ENCODE data around the gene SPCS1. TPM values are rescaled to one million over a fixed set of nuclear protein-coding genes. Genes with fewer than 3 reads are reported as not detected.
A peak's percentile ranks its signal among the peaks of the same experiment; 100 is the strongest.

Gene SPCS1
- total and polyA plus RNA-seq, 9 of the 15 experiments (the other 6 are each of a cell fraction or from before 2014, with no cell fraction given) = 73.9 to 567 (median 127) TPM

DNA sequence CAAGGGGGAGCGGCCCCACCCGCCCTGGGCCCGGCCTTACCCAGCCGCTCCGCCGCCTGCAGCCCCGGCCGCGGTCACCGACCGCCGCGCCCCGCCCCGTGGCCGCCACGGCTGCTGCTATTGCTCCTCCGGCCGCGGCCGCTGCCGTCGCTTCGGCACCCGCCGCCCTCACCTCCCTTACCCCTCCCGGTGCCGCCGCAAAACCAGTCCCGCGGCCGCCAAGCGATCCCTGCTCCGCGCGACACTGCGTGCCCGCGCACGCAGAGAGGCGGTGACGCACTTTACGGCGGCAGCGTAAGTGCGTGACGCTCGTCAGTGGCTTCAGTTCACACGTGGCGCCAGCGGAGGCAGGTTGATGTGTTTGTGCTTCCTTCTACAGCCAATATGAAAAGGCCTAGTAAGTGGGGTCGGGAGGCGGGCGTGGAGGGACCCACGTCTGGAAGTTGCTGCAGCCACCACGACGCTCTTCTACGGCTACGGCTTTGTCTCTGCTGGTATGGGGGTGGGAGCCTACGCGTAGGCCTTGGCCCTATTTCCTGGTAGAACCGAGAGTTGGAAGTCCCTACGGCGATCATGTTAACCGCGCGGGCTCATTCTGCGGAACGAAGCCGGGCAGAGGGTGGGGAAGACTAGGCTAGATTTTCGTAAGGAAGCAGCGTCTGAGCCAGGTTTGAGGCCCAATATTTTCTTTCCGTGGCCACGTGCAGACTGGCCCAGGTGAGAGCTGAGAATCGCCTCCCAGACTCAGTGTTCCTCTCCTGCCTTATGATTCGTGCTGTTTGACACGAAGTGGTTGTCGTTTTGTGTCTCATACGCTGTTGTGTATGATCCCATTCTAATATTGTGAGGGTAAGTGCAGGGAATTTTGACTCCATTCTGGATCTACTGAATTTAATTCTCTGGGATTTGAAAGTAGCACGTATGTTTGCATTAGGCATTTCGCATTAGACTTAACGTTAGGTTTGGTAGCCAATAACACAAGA, 19.9 kb upstream of the SPCS1 start, which contains the start of the genes GNL3 and PBRM1 (continued):
- TF ChIP-seq, protein P1, sequence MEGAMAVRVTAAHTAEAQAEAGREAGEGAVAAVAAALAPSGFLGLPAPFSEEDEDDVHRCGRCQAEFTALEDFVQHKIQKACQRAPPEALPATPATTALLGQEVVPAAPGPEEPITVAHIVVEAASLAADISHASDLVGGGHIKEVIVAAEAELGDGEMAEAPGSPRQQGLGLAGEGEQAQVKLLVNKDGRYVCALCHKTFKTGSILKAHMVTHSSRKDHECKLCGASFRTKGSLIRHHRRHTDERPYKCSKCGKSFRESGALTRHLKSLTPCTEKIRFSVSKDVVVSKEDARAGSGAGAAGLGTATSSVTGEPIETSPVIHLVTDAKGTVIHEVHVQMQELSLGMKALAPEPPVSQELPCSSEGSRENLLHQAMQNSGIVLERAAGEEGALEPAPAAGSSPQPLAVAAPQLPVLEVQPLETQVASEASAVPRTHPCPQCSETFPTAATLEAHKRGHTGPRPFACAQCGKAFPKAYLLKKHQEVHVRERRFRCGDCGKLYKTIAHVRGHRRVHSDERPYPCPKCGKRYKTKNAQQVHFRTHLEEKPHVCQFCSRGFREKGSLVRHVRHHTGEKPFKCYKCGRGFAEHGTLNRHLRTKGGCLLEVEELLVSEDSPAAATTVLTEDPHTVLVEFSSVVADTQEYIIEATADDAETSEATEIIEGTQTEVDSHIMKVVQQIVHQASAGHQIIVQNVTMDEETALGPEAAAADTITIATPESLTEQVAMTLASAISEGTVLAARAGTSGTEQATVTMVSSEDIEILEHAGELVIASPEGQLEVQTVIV (CRISPR knock-in tag; IDR thresholded peaks at IDR 0.05; ENCODE audit: borderline replicate concordance) = peak; percentile 97
- no peak for TF ChIP-seq TGIF2 (CRISPR knock-in tag; IDR thresholded peaks at IDR 0.05)
- TF ChIP-seq ZKSCAN1 (IDR thresholded peaks at IDR 0.05; ENCODE audit: low read depth, low read length) = 0 out of 2 replicates have a peak, but pooled peaks have one; percentile 48
- no peak for TF ChIP-seq ZNF75A (CRISPR knock-in tag; IDR thresholded peaks at IDR 0.05)
- TF ChIP-seq XRCC3 (IDR thresholded peaks at IDR 0.05) = no peak
- no peak for TF ChIP-seq ZNF232 (CRISPR knock-in tag; IDR thresholded peaks at IDR 0.05)
- TF ChIP-seq, protein P2, sequence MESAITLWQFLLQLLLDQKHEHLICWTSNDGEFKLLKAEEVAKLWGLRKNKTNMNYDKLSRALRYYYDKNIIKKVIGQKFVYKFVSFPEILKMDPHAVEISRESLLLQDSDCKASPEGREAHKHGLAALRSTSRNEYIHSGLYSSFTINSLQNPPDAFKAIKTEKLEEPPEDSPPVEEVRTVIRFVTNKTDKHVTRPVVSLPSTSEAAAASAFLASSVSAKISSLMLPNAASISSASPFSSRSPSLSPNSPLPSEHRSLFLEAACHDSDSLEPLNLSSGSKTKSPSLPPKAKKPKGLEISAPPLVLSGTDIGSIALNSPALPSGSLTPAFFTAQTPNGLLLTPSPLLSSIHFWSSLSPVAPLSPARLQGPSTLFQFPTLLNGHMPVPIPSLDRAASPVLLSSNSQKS (CRISPR knock-in tag; IDR thresholded peaks at IDR 0.05) = no peak
- TF ChIP-seq LEF1 (IDR thresholded peaks at IDR 0.05) = no peak
- no peak for TF ChIP-seq ZNF212 (CRISPR knock-in tag; IDR thresholded peaks at IDR 0.05)
- TF ChIP-seq SIX5 (IDR thresholded peaks at IDR 0.05; ENCODE audit: borderline replicate concordance in 1 of 2, insufficient read depth in 1 of 2, low read depth in 1 of 2, low read length in 2 of 2) = no peak
- no peak for TF ChIP-seq PRMT5 (CRISPR knock-in tag; IDR thresholded peaks at IDR 0.05)
- no peak for TF ChIP-seq PHF21A (IDR thresholded peaks at IDR 0.05; ENCODE audit: borderline replicate concordance, low read depth)
- TF ChIP-seq CHCHD3 (CRISPR knock-in tag; IDR thresholded peaks at IDR 0.05) = no peak
- TF ChIP-seq EP300 (IDR thresholded peaks at IDR 0.05; ENCODE audit: low read length) = no peak
- TF ChIP-seq MAFG (tag; conservative IDR thresholded peaks at IDR 0.05) = no peak
- no peak for TF ChIP-seq ZNF408 (CRISPR knock-in tag; IDR thresholded peaks at IDR 0.05; ENCODE audit: low read depth)
- no peak for TF ChIP-seq ZNF76 (CRISPR knock-in tag; IDR thresholded peaks at IDR 0.05; ENCODE audit: borderline replicate concordance)
- TF ChIP-seq POLR2AphosphoS5 (IDR thresholded peaks at IDR 0.05; ENCODE audit: control insufficient read depth, insufficient read depth, low read depth, low read length) = peak; percentile 62; the same call in 1 of the 2 replicates
- TF ChIP-seq PTBP1 (IDR thresholded peaks at IDR 0.05; ENCODE audit: low read depth, low read length) = no peak
- TF ChIP-seq ZNF24 (IDR thresholded peaks at IDR 0.05) = no peak
- TF ChIP-seq STAT5B (CRISPR knock-in tag; IDR thresholded peaks at IDR 0.05) = no peak
- no peak for TF ChIP-seq ELF4 (CRISPR knock-in tag; IDR thresholded peaks at IDR 0.05)
- TF ChIP-seq, protein P3, sequence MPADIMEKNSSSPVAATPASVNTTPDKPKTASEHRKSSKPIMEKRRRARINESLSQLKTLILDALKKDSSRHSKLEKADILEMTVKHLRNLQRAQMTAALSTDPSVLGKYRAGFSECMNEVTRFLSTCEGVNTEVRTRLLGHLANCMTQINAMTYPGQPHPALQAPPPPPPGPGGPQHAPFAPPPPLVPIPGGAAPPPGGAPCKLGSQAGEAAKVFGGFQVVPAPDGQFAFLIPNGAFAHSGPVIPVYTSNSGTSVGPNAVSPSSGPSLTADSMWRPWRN (IDR thresholded peaks at IDR 0.05; ENCODE audit: low read depth) = no peak
- TF ChIP-seq NBN (IDR thresholded peaks at IDR 0.05; ENCODE audit: low read depth) = no peak

Measured in K562 (cell line).